Smooth muscle cell (in vitro differentiated cells): Measurements from ENCODE around the gene PDGFRA. TPM values are rescaled to one million over a fixed set of nuclear protein-coding genes. Genes with fewer than 3 reads are reported as not detected.
"Not testable (repeated sequence)": the region's sequence is repeated elsewhere in the genome, so short reads cannot be mapped to it uniquely, and the experiment has no call there.

Experiments used
- DNase-seq: peaks from one replicate; lab custom pipeline; 2025; ENCODE audit not compliant: unreplicated experiment; lab: John Stamatoyannopoulos, UW
- H2AFZ ChIP-seq: fragments of 200-600 bp; sonication (generic); 2 replicates; pipeline ENCODE4 v1.6.0; 2016; ENCODE audit warnings: antibody characterized with exemption, low read depth, mild to moderate bottlenecking
- H3F3A ChIP-seq: fragments of 200-600 bp; sonication (generic); 2 replicates; pipeline ENCODE4 v1.6.0; 2017; ENCODE audit warnings: antibody characterized with exemption, low read depth
- H3K27ac ChIP-seq: fragments of 200-600 bp; sonication (generic); 2 replicates; pipeline ENCODE4 v1.5.1; 2016; ENCODE audit warnings: low read depth, mild to moderate bottlenecking
- H3K27me3 ChIP-seq: fragments of 200-600 bp; sonication (generic); 2 replicates; pipeline ENCODE4 v1.6.1; 2016; ENCODE audit warnings: low read depth, mild to moderate bottlenecking
- H3K36me3 ChIP-seq: fragments of 200-600 bp; sonication (generic); 2 replicates; pipeline ENCODE4 v1.5.1; 2016; ENCODE audit warnings: low read depth
- H3K4me1 ChIP-seq: fragments of 200-600 bp; sonication (generic); 2 replicates; pipeline ENCODE4 v1.5.1; 2016; ENCODE audit warnings: low read depth
- H3K4me2 ChIP-seq: fragments of 200-600 bp; sonication (generic); 2 replicates; pipeline ENCODE4 v1.6.0; 2016; ENCODE audit warnings: mild to moderate bottlenecking
- H3K4me3 ChIP-seq: fragments of 200-600 bp; sonication (generic); 2 replicates; pipeline ENCODE4 v1.5.1; 2016; ENCODE audit warnings: mild to moderate bottlenecking
- H3K79me2 ChIP-seq: fragments of 200-600 bp; sonication (generic); 2 replicates; pipeline ENCODE4 v1.6.0; 2016; ENCODE audit warnings: low read depth, mild to moderate bottlenecking
- H3K9ac ChIP-seq: fragments of 200-600 bp; sonication (generic); 2 replicates; pipeline ENCODE4 v1.6.0; 2016; ENCODE audit warnings: low read depth
- H3K9me3 ChIP-seq: fragments of 200-600 bp; sonication (generic); replicated peaks from 2 replicates; pipeline ENCODE4 v1.5.1; 2016; ENCODE audit warnings: low read depth
- H4K20me1 ChIP-seq: fragments of 200-600 bp; sonication (generic); 2 replicates; pipeline ENCODE4 v1.6.0; 2016; ENCODE audit warnings: low read depth
- WGBS: methylation state at CpG from one replicate; pipeline ENCODE4 v1.1.7; 2016; ENCODE audit warnings: low lambda C conversion rate; 5-methylcytosine and 5-hydroxymethylcytosine counted together
- polyA plus RNA-seq: library from polyadenylated mRNA; unstranded; fragments of >200 nt; fragmentation: Nextera tagmentation; extraction: Ambion mirVana; gene quantifications from 2 replicates; pipeline ENCODE4 v1.2.1, GENCODE V29; 2016
- total RNA-seq: library from RNA; depleted of rRNA; stranded (reverse); fragments of >200 nt; gene quantifications from 2 replicates; pipeline ENCODE4 v1.2.3, GENCODE V29; 2014
- TF ChIP-seq, protein P1 (sequence below): fragments of 200-600 bp; sonication (generic); IDR thresholded peaks from 2 replicates; pipeline ENCODE4 v1.5.1; 2017; ENCODE audit warnings: borderline replicate concordance, mild to moderate bottlenecking, antibody characterized with exemption; ENCODE audit not compliant: insufficient read depth, poor library complexity, severe bottlenecking

The PDGFRA gene
- total and polyA plus RNA-seq, 2 experiments from 2014 or later: 111 to 281 TPM

DNA sequence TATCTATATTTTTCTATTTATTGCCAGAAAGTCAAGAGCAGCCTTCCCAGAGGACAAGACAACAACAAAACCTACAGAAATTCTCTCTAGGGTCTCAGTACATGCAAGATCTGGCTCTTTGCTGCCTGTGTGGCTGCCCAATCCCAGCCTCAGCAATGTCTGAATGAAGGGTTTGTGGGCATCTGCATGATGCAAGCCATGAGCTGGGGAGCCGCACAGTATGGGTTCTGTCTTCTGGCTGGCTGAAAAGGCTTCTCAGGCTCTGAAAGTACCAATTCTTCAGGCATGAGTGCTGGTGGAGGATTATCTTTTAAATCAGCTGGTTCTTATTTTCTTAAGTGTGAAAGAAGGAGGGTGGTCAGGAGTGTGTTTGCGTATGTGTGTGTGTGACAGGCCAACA is 104.6 kb downstream of the PDGFRA start:
- no peak overlapping the region for H3K9ac ChIP-seq
- TF ChIP-seq, protein P1, sequence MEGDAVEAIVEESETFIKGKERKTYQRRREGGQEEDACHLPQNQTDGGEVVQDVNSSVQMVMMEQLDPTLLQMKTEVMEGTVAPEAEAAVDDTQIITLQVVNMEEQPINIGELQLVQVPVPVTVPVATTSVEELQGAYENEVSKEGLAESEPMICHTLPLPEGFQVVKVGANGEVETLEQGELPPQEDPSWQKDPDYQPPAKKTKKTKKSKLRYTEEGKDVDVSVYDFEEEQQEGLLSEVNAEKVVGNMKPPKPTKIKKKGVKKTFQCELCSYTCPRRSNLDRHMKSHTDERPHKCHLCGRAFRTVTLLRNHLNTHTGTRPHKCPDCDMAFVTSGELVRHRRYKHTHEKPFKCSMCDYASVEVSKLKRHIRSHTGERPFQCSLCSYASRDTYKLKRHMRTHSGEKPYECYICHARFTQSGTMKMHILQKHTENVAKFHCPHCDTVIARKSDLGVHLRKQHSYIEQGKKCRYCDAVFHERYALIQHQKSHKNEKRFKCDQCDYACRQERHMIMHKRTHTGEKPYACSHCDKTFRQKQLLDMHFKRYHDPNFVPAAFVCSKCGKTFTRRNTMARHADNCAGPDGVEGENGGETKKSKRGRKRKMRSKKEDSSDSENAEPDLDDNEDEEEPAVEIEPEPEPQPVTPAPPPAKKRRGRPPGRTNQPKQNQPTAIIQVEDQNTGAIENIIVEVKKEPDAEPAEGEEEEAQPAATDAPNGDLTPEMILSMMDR: no peak
- H3K4me2 ChIP-seq: no peak overlapping the region
- no peaks in the 10 kb centered on the region for H4K20me1 ChIP-seq
- H3K27me3 ChIP-seq: no peaks in the 10 kb centered on the region
- no peaks in the 10 kb centered on the region for H3K79me2 ChIP-seq
- 91% methylated on average over 2 of the region's 2 CpGs for WGBS
- no peak for DNase-seq
- H2AFZ ChIP-seq: no peak overlapping the region
- H3K9me3 ChIP-seq: no peaks in the 10 kb centered on the region
- no peak overlapping the region for H3K4me3 ChIP-seq
- no peaks in the 10 kb centered on the region for H3K4me1 ChIP-seq
- no peak overlapping the region for H3K27ac ChIP-seq
- H3K36me3 ChIP-seq: no peaks in the 10 kb centered on the region
- H3F3A ChIP-seq: no peaks in the 10 kb centered on the region

DNA sequence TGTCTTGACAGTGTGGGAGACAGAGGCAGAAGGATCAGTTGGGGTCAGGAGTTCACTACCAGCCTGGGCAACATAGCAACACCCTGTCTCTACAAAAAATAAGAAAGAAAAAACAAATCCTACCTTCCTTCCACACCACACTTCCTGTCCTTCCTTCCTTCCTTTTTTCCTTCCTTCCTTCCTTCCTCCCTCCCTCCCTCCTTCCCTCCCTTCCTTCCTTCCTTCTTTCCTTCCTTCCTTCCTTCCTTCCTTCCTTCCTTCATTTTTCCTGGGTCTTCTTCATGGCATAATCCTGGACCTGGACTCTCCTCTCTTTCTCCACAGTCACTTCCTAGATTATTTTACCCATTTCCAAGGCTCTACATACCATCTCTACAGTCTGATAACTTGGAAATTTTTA is 105.7 kb downstream of the PDGFRA start:
- H3K4me1 ChIP-seq, H3K27me3 ChIP-seq, H3K4me2 ChIP-seq, DNase-seq, H3K9me3 ChIP-seq, H4K20me1 ChIP-seq, H3K79me2 ChIP-seq, H3K9ac ChIP-seq, H2AFZ ChIP-seq, H3F3A ChIP-seq, H3K27ac ChIP-seq, H3K4me3 ChIP-seq, H3K36me3 ChIP-seq: not testable (repeated sequence)

DNA sequence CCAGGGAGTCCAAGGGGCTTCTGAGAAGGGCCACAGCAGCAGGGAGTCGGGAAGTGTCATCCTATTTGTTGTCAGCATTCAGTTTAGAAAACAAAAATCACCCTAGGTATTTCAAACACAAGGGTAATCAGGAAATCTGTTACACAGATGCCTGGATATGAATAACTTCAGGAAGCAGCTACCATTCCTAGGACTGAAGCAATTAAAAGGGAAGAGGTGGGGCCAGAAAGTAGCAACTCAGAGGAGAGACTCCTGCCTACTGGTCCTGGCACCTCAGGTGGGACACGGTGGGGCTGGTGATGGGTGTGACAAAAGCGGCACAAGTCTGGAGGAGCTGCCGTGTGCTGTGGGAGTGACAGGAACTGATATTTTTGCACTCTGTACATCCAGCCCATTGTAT is 107.9 kb downstream of the PDGFRA start:
- no peaks in the 10 kb centered on the region for H3K36me3 ChIP-seq
- no peak overlapping the region for H3K4me2 ChIP-seq
- no peaks in the 10 kb centered on the region for H3K9me3 ChIP-seq
- no peaks in the 10 kb centered on the region for H3K79me2 ChIP-seq
- no peak overlapping the region for H3K27ac ChIP-seq
- no peaks in the 10 kb centered on the region for H4K20me1 ChIP-seq
- H2AFZ ChIP-seq: no peak overlapping the region
- no peaks in the 10 kb centered on the region for H3K4me1 ChIP-seq
- no peak for DNase-seq
- H3K4me3 ChIP-seq: no peak overlapping the region
- no peaks in the 10 kb centered on the region for H3F3A ChIP-seq
- H3K27me3 ChIP-seq: no peaks in the 10 kb centered on the region
- 99% methylated on average over 4 of the region's 4 CpGs for WGBS
- H3K9ac ChIP-seq: no peak overlapping the region
- TF ChIP-seq, protein P1: no peak

DNA sequence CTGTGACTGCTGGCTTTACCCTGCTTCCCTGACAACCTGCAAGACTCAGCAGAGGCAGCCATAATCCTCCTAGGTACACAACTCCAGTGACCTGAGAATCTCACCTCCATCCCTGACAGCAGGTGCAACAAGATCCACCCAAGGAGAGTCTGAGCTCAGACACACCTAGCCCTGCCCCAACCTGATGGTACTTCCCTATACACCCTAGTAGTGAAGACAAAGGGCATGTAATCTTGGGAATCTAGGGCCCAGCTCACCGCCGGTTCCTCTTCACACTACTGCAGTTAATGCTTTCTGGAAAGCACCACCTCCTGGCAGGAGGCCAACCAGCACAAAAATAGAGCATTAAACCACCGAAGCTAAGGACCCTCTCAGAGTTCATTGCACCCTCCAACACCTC is 113.0 kb downstream of the PDGFRA start:
- H3K4me1 ChIP-seq, H3K36me3 ChIP-seq, H3K4me2 ChIP-seq, H3K9me3 ChIP-seq, H3K79me2 ChIP-seq, H3F3A ChIP-seq, H3K27me3 ChIP-seq, H2AFZ ChIP-seq, H3K4me3 ChIP-seq, H4K20me1 ChIP-seq, DNase-seq, H3K27ac ChIP-seq, H3K9ac ChIP-seq: not testable (repeated sequence)
- WGBS: 93% methylated on average over 3 of the region's 3 CpGs

Other genes with a start within 250 kb of the PDGFRA start
- gene CHIC2, start 164.7 kb upstream of the PDGFRA start, total RNA-seq: 61.0 and 61.4 TPM in 2 replicates
- 52.2 and 57.0 TPM in 2 replicates for gene CHIC2, start 164.7 kb upstream of the PDGFRA start, polyA plus RNA-seq
- not detected in 2 replicates for gene GSX2, start 129.1 kb upstream of the PDGFRA start, total RNA-seq
- gene GSX2, start 129.1 kb upstream of the PDGFRA start, polyA plus RNA-seq: not detected in 2 replicates